Measurements from ENCODE around the gene ABHD11. TPM values are rescaled to one million over a fixed set of nuclear protein-coding genes. Genes with fewer than 3 reads are reported as not detected.
A peak's percentile ranks its signal among the peaks of the same experiment; 100 is the strongest.

The ABHD11 gene
- total RNA-seq, 4 donors from 2014 or later, result 5.6 to 8.5 (median 6.6) TPM

- no peak for ATAC-seq
- WGBS, 2 donors (ENCODE audit: low coverage in 1 of 2), result 72 to 75% methylated on average over 4 to 13 of the region's 13 CpGs
- no peak overlapping the region for H3K4me3 ChIP-seq
- H3K36me3 ChIP-seq, result peaks cover 0 to 87% of the 10 kb centered on the region in 2 donors
- H3K27ac ChIP-seq, result no peak overlapping the region
- no peaks in the 10 kb centered on the region for H3K9me3 ChIP-seq
- TF ChIP-seq EP300 (IDR thresholded peaks at IDR 0.05) (no peak), CTCF (IDR thresholded peaks at IDR 0.05) (peak in 2 of 4 experiments; percentile 46 to 56)
- peaks cover 0 to 22% (median 7%) of the 10 kb centered on the region in 3 donors for H3K4me1 ChIP-seq
- H3K27me3 ChIP-seq, result no peaks in the 10 kb centered on the region
These were observed 37.1 kb downstream of the ABHD11 start for GRCh38 chr7:73701357-73701995.

GRCh38 chr7:73700581-73701134, 37.9 kb downstream of the ABHD11 start:
- peaks cover 0 to 87% of the 10 kb centered on the region in 2 donors for H3K36me3 ChIP-seq
- no peaks in the 10 kb centered on the region for H3K9me3 ChIP-seq
- 67 to 95% methylated on average over 1 to 4 of the region's 15 CpGs for WGBS, 2 donors (ENCODE audit: low coverage in 1 of 2)
- TF ChIP-seq CTCF (IDR thresholded peaks at IDR 0.05), result no peak
- TF ChIP-seq EP300 (IDR thresholded peaks at IDR 0.05), result no peak
- no peak for TF ChIP-seq POLR2AphosphoS5 (IDR thresholded peaks at IDR 0.05)
- TF ChIP-seq POLR2A (IDR thresholded peaks at IDR 0.05), result no peak
- ATAC-seq, result no peak
- H3K4me3 ChIP-seq, result no peak overlapping the region
- H3K27ac ChIP-seq, result no peak overlapping the region
- H3K27me3 ChIP-seq, result no peaks in the 10 kb centered on the region
- H3K4me1 ChIP-seq, result peaks cover 0 to 22% (median 7%) of the 10 kb centered on the region in 3 donors

GRCh38 chr7:73700069-73700423, 38.6 kb downstream of the ABHD11 start:
- H3K4me1 ChIP-seq, result peaks cover 0 to 17% (median 7%) of the 10 kb centered on the region in 3 donors
- H3K36me3 ChIP-seq, result peaks cover 0 to 89% of the 10 kb centered on the region in 2 donors
- H3K4me3 ChIP-seq, result no peak overlapping the region
- WGBS, 2 donors (ENCODE audit: low coverage in 1 of 2), result 75 to 83% methylated on average over 1 of the region's 14 CpGs
- TF ChIP-seq EP300 (IDR thresholded peaks at IDR 0.05) (no peak), POLR2AphosphoS5 (IDR thresholded peaks at IDR 0.05) (no peak), CTCF (IDR thresholded peaks at IDR 0.05) (no peak), POLR2A (IDR thresholded peaks at IDR 0.05) (no peak)
- no peaks in the 10 kb centered on the region for H3K9me3 ChIP-seq
- H3K27me3 ChIP-seq, result no peaks in the 10 kb centered on the region
- no peak for ATAC-seq
- no peak overlapping the region for H3K27ac ChIP-seq

- Histone ChIP-seq H3K36me3 (peaks cover 0 to 89% of the 10 kb centered on the region in 2 donors), H3K4me1 (peaks cover 0 to 11% (median 7%) of the 10 kb centered on the region in 3 donors), H3K9me3 (no peaks in the 10 kb centered on the region), H3K4me3 (no peak overlapping the region), H3K27ac (no peak overlapping the region), H3K27me3 (no peaks in the 10 kb centered on the region)
- WGBS, 2 donors (ENCODE audit: low coverage in 1 of 2), result no CpG with 5 or more reads among the region's 15 CpGs
- TF ChIP-seq EP300 (IDR thresholded peaks at IDR 0.05) (no peak), POLR2AphosphoS5 (IDR thresholded peaks at IDR 0.05) (no peak), CTCF (IDR thresholded peaks at IDR 0.05) (no peak), POLR2A (IDR thresholded peaks at IDR 0.05) (no peak)
- no peak for ATAC-seq
These were observed 39.1 kb downstream of the ABHD11 start for GRCh38 chr7:73699370-73700068.

All from gastroesophageal sphincter (tissue), 4 donors.